Smooth muscle cell of the brain vasculature (primary cell): ENCODE measurements around the gene ABCA9.
A peak's percentile ranks its signal among the peaks of the same experiment; 100 is the strongest.
"Not testable (repeated sequence)": the region's sequence is repeated elsewhere in the genome, so short reads cannot be mapped to it uniquely, and the experiment has no call there.

Source experiments
- DNase-seq: peaks from one replicate; pipeline ENCODE4 v3.0.0-alpha.2; 2012; ENCODE audit warnings: low read depth, low spot score

ABCA9 gene

DNA sequence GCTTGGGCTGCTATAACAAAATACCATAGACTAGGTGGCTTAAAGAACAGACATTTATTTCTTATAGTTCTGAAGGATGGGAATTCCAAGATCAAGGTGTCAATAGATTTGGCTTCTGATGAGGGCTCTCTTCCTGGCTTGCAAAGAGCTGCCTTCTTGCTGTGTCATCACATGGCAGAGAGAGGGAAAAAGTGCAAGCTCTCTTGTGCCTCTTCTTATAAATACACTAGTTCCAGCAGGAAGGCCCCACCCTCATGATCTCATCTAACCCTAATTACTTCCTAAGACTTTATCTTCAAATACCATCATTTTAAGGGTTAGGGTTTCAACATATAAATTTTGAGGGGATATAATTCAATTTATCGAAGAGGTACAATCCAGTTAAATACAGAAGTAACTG lies 30.6 kb downstream of the ABCA9 start:
- no peak for DNase-seq

DNA sequence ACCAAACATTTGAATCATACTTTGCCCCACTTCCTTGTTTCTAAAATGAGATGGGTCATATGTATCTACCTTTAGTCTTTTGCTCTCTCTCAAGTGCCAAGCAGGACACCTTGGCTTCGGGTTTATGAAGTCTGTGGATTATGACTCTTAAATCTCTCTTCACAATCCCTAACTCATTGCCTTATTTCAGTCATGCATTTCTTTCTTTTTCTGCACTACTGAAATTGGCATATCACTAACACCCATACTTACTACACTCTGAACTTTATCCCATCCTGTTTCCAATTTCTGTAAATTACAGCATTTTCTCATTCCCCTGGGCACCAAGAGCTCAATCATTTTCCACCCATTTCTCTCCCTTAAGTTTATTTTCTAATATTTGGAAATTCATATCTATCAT lies 42.0 kb downstream of the ABCA9 start:
- no peak for DNase-seq

DNA sequence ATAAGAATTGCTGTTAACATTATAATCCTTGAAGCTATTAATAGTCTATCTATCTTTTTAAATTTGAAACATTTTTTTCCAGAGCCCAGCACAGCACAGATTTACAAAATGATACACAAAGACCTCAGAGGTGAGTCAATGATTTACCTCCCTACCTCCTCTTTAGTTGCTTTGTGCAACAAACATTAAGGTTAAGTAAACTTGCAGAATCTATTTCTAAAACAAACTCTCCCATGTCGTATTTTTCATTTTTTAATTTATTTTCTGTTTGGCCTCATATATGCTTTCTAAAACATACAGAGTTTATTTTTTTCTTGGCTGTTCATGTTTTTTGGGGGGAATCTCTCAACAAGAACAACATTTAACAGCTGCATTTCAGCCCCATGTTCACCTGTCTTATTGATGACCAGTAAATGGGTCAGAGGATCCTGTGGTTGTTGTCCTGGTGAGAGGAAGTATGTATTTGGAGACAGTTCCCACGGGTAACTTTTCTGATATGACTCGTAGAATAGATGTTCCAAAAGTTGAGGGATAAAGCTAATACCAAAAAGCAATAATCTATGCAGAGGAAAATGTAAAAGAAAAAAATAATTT lies 42.6 kb downstream of the ABCA9 start:
- DNase-seq, result no peak

DNA sequence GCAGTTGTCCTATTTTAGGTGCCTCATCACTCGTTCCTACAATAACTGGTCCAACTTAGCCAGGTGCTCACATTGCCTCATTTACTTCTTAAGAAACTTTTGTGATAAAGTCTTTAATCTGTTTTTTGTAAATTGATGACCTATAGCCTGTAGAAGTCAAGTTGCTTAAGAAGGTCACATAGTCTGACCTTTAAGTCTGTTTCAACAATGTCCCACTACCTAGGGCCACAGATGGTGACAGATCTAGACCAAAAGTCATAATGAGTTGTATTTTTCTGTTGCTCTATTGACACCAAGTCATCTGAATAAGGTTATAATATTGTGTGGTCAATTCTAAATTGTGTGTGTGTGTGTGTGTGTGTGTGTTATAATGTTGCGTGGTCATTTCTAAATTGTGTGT lies 45.1 kb downstream of the ABCA9 start:
- DNase-seq, result no peak

DNA sequence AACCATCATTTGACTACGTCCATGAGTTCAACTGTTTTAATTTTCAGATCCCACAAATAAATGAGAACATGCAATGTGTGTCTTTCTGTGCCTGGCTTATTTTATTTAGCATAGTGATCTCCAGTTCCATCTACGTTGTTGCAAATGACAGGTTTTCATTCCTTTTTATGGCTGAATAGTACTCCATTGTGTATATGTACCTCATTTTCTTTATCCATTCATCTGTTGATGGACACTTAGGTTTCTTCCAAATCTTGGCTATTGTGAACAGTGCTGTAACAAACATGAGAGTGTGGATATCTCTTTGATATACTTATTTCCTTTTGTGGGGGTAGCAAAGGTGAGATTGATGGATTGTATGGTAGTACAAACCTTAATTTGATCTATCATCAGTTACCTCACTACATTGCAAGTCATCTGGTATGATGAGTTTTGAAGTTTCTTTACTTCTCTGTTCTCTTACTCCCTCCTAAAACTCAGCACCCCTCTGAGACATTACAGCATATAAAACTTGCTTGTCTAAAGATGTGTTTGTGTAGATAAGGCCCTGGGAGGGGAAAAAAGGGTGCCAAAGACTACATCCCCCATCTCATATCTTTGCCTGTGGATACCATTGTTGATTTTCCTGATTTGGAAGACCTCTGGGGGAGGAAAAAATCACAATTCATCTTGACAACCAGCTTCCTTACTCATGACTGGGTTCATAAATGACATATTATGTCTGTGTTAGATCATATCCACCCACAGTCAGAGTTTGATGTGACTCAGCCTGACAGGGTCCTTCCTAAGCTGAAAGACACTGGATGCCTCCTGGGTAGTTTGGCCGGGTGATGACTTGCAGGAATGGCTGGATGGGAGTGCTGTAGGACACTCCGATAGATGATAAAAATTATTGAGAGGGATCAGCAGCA lies 47.6 kb downstream of the ABCA9 start:
- no peak for DNase-seq

DNA sequence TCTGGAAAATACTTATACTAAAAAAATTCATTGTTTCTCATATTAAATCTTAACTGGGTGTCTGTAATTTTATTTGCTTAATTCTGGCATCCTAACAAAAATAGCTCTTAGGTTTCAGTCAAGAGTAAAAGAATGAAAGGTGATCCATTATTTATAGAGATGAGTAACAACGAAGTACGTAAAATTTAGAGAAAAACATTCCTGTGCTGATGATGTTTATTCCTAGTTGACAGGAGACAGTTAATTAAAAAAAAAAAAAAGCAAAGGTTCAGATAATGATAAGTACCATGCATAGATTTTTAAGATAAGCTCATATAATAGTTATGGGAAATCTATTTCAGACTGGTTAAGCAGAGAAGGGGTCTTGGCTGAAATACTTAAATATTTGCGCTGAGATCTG lies 50.8 kb downstream of the ABCA9 start:
- no peak for DNase-seq

DNA sequence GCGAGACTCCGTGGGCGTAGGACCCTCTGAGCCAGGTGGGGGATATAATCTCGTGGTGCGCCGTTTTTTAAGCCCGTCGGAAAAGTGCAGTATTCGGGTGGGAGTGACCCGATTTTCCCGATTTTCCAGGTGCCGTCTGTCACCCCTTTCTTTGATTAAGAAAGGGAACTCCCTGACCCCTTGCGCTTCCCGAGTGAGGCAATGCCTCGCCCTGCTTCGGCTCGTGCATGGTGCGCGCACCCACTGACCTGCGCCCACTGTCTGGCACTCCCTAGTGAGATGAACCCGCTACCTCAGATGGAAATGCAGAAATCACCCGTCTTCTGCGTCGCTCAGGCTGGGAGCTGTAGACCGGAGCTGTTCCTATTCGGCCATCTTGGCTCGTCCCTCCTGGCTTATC lies 56.0 kb downstream of the ABCA9 start:
- DNase-seq, result not testable (repeated sequence)

DNA sequence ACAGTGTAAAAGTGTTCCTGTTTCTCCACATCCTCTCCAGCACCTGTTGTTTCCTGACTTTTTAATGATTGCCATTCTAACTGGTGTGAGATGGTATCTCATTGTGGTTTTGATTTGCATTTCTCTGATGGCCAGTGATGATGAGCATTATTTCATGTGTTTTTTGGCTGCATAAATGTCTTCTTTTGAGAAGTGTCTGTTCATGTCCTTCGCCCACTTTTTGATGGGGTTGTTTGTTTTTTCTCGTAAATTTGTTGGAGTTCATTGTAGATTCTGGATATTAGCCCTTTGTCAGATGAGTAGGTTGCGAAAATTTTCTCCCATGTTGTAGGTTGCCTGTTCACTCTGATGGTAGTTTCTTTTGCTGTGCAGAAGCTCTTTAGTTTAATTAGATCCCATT lies 61.0 kb downstream of the ABCA9 start:
- DNase-seq, result not testable (repeated sequence)

DNA sequence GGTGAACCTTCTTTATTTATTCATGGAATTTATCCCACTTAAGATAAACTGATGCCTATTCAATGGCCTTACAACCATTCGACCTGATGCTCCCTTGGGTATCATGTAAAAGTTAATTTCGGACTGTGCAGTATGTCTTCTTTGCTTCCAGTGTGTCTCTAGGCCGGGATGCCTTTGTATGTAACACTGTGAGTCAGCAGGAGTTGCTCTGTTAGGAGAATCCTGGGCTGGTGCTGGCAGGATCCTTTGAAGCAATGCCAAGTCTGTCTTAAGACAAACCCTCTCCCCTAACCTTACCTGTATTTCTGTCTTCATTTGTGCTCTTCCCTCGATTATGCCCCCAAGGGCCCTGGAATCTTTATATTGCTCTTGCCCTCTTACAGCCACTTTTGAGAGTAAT lies 67.6 kb downstream of the ABCA9 start:
- no peak for DNase-seq

DNA sequence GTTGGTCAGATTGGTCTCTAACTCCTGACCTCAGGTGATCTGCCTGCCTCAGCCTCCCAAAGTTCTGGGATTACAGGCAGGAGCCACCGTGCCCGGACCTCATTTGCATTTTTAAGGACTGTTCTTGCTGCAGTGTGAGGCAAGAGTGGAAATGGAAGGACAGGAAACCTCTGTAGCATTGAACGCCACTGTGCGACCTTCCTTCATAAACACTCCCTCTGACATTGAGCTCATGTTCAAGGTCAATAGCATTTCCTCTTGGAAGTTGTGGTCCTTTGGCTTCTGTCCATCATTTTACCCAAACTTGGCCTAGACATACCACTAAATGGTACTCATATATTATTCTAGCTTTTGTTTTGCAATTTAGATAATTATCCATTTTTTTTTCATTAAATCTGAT lies 72.8 kb downstream of the ABCA9 start:
- no peak for DNase-seq

DNA sequence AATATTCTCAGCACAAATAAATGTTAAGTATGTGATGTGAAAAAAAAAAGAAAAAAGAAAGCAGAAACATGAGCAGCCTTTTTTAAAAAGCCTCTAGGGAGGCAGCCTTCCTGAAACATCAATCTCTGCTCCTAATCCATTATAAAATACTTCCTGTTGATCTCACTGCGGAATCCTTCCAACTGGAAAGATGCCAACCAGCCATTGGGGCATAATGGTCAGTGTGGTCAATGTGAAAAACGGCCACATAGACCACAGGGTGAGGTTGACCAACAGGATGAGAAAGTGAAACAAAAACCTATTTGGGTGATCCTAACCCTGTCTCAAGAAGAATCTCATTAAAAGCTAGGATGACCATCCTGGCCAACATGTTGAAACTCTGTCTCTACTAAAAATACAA lies 79.4 kb downstream of the ABCA9 start:
- DNase-seq, result peak; percentile 59

DNA sequence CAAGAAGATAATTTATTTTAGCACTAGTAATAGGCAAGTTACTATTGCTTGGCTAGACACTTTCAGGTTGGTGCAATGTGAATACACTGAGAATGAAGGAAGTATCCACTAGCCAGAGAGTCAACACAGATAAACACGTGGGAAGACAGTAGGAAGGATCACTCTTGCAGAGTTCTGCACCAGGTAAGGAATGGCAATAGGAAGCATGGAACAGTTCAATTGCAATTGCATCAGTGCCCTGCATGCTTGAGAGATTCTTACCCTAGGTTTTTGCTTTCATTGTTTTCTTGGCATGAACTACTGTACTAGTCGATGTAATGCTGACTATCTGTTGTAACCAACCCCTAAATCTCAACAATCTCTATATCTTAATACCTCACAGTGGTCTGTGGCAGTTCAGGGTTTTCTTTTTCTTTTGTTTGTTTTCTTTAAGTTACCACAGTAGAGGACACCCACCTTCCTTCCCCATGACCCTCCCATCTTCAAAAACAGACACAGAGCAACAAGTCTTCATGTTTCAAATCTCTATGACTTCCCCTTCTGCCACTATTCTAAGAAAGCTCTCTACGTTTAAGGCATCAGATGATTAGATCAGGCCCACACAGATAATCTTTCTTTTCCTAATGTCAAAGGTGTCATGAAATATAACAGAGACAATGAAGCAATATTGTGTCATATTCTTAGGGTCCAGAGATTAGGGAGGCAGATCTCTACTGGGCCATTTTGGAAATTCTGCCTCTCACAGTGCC lies 87.5 kb downstream of the ABCA9 start:
- no peak for DNase-seq

DNA sequence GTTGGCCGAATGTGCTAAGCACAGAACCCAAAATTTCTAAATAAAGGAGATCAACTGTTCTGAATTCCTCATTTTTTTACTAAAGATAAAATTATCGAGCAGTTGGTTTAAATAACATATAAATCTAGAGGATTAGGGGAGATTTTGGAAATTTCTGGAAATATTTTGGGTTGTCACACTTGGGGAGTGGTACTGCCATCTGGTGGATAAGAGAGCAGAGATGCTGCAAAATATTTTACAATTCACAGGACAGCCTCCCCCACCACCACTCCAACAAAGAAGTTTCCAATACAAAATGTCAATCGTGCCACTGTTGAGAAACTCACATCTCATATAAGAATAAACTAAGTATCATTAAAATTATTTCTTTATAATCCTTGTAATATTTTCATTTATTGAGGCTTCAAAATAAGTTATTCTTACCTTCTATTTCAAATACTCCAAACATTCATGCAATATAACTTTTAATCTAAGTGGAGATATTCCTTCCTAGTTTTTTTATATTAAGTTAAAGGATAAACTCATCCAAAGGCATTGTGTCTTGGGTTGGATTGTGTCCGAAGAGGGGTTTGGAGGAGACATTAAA lies 88.5 kb downstream of the ABCA9 start:
- no peak for DNase-seq

DNA sequence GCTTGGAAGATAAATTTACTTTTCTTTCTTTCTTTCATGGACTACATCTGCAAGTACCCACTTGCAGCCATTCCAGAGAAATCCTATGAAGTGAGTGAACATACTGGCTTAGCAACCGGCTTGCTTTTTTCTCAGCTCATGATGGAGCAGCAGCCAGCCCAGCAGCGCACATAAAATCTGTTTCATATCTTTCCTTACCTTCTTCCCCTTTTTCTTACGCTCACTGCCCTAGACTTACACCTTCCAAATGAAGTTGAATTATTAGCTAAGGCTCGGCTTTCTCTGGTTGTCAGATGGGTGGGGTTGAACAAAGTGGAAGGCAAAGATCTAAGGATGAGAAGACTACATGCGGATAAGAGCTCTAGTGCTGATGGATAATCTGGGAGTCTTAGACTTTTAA lies 91.6 kb downstream of the ABCA9 start:
- no peak for DNase-seq

DNA sequence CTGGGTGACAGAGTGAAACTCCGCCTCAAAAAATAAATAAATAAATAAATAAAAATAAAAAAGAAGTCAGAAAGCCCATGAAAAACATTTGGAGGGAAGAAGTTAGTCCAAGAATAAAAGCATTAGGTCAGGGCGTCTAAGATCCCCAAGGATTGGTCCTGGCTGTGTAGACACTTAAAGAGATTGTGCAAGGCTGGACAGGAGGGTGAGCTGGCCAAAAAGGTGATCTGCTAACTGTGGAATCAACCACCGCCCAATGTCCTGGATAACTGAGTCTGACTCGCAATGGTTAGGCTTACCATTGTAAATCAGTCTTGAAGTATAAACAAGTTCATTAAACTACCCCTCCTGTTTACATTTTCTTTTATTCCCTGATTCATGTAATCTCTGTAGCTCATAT lies 96.8 kb downstream of the ABCA9 start:
- DNase-seq, result no peak

DNA sequence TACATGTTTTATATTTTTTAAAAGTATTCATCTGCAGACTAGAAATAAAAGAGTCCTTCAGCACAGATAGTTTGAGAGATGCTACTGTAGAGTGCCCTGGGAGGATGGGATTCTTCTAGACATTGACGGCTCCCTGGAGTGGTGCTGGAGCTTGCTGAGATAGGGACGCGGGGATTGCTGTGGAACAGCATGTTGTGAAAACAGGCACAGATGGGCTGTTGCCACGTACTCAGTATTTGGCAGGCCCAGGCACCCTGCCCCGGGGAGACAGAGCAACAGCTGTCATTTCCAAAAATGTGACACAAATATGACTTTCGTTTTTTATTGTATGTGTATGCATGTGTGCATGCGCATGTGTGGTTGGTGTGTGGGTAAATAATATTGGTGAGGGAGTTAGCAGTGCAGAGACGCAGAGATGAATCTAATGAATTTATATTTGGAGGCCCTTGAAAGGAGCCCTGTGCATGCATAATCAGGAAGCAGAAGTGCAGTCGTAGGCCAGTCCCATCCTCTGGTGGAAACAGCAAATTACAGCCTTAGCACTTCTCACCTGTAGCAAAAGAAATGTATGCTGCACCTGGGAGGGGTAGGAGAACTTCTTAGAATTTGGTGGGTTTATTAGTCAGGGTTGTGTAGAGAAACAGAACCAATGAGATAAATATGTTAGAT lies 99.4 kb downstream of the ABCA9 start:
- DNase-seq, result no peak

DNA sequence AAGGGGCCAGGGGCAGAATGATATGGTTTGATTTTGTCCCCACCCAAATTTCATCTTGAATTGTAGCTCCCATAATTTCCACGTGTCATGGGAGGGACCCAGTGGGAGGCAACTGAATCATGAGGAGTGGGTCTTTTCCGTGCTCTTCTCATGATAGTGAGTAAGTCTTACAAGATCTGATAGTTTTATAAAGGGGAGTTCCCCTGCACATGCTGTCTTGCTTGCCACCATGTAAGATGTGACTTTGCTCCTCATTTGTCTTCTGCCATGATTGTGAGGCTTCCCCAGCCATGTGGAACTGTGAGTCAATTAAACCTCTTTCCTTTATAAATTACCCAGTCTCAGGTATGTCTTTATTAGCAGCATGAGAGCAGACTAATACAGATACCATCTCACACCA lies 101.6 kb downstream of the ABCA9 start:
- DNase-seq, result not testable (repeated sequence)

DNA sequence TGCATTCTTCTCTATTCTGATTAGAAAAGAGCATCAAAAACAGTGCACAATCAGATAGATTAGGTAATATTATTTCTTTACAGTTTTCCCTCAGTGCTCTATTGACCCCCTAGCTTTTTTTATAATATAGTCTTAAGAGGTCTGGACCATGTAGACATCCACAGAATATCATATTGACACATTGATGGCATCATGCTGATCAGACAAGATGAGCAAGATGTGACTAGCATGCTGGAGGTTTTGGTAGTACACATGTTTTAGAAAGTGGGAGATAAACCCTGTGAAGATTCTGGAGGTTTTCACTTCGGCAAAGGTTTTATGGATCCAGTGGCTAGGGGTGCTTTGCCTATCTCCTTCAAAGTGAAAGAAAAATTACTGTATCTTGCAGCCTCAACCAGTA lies 102.8 kb downstream of the ABCA9 start:
- DNase-seq, result no peak

DNA sequence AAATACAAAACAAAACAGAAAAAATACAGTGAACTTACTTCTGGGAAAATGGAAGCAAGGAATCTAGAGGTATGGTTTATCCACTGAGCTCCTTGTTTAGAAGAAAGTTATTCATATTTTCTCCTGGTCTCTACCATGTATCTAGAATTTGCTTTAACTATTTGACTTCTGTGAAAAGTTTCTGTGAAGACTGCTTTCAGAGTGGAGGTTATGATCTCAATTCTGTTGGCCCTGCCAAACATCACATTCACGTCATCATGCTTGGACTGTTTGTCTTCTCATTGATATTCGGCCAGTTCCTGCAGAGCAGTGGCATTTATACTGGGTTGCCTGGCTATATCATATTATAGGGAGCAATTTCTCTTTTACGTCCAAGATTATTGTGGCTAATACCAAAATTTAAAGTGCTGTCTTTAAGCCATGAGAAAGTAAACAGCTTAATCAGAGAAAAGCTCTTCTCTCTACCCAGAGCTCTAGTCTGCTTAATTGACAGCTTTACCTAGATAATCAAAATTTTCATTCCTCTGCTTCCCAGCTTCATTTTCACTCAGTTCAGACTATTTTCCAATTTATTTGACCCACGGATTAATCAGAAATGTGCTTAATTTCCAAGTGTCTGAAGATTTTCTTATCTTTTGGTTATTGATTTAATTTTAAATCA lies 105.4 kb downstream of the ABCA9 start, which contains the start of gene ABCA8:
ABCA8 (minus strand) TSS at position 212 of the 661 bp plus-strand sequence. CDS start 13,358 bp downstream, outside the sequence.
- peak; percentile 57 for DNase-seq

DNA sequence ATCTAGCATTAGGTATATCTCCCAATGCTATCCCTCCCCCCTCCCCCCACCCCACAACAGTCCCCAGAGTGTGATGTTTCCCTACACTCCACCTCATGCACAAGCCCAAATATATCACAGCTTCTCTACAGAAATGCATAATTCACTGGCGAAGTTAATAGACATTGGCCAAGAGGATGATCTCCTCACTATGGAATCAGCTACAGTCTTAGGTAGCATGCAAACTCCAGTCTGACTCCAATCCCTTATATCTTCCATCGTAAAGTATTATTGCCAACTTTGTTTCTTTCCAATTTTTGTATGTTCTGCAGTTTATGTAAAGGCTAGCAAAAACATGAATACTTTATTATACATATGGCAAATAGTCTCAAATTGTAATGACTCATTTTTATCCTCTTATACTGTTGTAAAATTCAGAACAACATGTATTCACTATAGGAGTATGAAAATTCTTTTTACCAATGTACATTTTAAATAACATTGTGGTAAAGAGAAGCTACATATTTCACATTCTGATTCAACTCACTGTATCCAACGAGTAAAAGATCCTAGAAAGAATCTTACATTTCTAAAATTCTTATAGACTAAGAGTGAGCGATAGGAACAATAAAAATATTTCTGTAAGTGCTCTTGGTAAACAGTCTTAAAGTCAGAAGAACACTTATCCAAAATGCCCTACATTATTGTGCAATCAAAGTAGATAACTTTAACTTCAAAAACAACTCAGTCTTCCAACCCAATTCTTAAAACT lies 106.4 kb downstream of the ABCA9 start:
- DNase-seq, result no peak
